Fibroblast of upper back skin (primary cell): ENCODE data around the gene VASH2.

ENCODE experiments used
- DNase-seq: peaks from one replicate; pipeline ENCODE4 v3.0.0-alpha.2; 2013

VASH2 gene

GRCh38 chr1:212930986-212931678, 19.2 kb upstream of the VASH2 start:
- no peak for DNase-seq

GRCh38 chr1:212933815-212934471, 16.4 kb upstream of the VASH2 start:
- no peak for DNase-seq

GRCh38 chr1:212935387-212935981, 14.9 kb upstream of the VASH2 start:
- DNase-seq: no peak

GRCh38 chr1:212937034-212937433, 13.3 kb upstream of the VASH2 start:
- DNase-seq: no peak

- no peak for DNase-seq
These were observed 11.5 kb upstream of the VASH2 start for GRCh38 chr1:212938846-212939245.

- no peak for DNase-seq
These were observed 8.9 kb upstream of the VASH2 start for GRCh38 chr1:212941452-212941851.

- no peak for DNase-seq
These were observed 7.5 kb upstream of the VASH2 start for GRCh38 chr1:212942679-212943392.

GRCh38 chr1:212943393-212943710, 7.0 kb upstream of the VASH2 start:
- DNase-seq: no peak

- DNase-seq: no peak
These were observed 6.0 kb upstream of the VASH2 start for GRCh38 chr1:212944229-212944901.

- no peak for DNase-seq
These were observed 5.3 kb upstream of the VASH2 start for GRCh38 chr1:212945056-212945455.

- DNase-seq: no peak
These were observed 4.7 kb upstream of the VASH2 start for GRCh38 chr1:212945463-212946160.

- DNase-seq: no peak
These were observed 3.5 kb upstream of the VASH2 start for GRCh38 chr1:212946872-212947271.

GRCh38 chr1:212949771-212950170, 570 bp upstream of the VASH2 start:
- no peak for DNase-seq

GRCh38 chr1:212951126-212951946, 995 bp downstream of the VASH2 start:
- DNase-seq: no peak

- no peak for DNase-seq
These were observed 1.8 kb downstream of the VASH2 start for GRCh38 chr1:212951947-212952640.

- DNase-seq: no peak
These were observed 2.3 kb downstream of the VASH2 start for GRCh38 chr1:212952641-212952976.

GRCh38 chr1:212953321-212953720, 3.0 kb downstream of the VASH2 start:
- DNase-seq: no peak

GRCh38 chr1:212954514-212954913, 4.2 kb downstream of the VASH2 start:
- DNase-seq: no peak

- DNase-seq: no peak
These were observed 4.8 kb downstream of the VASH2 start for GRCh38 chr1:212955098-212955497.

- DNase-seq: no peak
These were observed 5.8 kb downstream of the VASH2 start for GRCh38 chr1:212955961-212956620.

GRCh38 chr1:212957546-212957945, 7.2 kb downstream of the VASH2 start:
- no peak for DNase-seq
